Stimulated activated CD8-positive, alpha-beta memory T cell treated with anti-CD3 and anti-CD28 coated beads, Interleukin-12 subunit alpha, Interleukin-12 subunit beta, amount 100 ng/mL, for 24 hours (primary cell): ENCODE data around the gene ORAI1.
"Not testable (repeated sequence)": the region's sequence is repeated elsewhere in the genome, so short reads cannot be mapped to it uniquely, and the experiment has no call there.

Source experiments
- DNase-seq: peaks from one replicate; pipeline ENCODE4 v3.0.0-alpha.2; 2020; ENCODE audit errors: extremely low read depth

Gene ORAI1

DNA sequence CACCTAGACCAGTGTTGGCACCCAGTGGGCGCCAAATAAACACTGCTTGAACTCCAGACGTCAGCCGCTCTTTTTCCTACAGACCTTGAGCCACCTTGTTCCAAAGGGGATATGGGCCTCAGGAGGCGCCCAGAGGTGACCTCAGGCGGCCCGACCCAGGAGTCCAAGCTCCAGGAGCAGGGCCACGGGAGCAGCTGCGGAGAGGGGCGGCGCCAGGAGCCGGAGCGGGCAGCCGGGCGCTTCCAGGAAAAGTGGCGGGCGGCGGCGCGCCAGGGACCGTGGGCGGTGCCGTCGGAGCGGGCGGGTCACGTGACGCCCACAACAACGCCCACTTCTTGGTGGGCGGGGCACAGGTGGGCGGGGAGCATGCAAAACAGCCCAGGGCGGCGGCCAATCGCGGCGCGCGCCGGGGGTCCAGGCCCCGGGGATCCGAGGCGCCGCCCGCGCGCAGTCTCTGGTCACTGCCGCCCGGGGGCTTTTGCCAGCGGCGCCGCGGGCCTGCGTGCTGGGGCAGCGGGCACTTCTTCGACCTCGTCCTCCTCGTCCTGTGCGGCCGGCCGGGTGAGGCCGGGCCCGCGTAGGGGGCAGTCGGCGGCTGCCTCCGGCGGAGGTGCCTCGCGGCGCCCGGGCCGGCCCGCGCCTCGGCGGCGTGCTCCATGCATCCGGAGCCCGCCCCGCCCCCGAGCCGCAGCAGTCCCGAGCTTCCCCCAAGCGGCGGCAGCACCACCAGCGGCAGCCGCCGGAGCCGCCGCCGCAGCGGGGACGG, at the start of gene ORAI1:
Gene ORAI1 (plus strand): TSS at position 444 of the 766 bp plus-strand sequence.
- peak; percentile 91 for DNase-seq

DNA sequence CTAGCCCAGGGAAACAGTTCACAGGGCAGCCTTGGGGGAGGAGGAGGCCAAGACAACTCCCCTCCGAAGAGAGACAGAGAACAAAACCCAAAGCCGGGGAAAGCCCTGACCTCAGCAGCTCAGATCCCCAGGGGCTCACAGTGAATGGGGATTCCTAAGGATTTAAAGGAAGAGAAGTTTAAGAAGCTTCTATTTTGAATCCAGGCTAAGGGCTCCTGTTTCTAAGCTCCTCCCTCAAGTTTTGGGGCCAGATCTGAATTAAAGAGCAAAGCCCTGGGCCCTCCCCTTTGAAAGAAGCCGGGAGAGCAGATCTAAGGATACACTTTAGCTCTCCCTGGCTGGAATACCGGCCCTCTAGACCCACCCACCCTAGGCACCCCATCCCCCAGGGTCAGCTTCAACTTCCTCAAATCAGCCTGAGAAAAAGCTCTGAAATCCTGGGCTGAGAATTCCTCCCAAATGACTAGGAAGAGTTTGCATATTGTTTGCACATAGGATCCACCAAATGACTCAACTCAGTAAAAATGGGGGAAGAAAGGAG, 49.4 kb upstream of the ORAI1 start:
- no peak for DNase-seq

DNA sequence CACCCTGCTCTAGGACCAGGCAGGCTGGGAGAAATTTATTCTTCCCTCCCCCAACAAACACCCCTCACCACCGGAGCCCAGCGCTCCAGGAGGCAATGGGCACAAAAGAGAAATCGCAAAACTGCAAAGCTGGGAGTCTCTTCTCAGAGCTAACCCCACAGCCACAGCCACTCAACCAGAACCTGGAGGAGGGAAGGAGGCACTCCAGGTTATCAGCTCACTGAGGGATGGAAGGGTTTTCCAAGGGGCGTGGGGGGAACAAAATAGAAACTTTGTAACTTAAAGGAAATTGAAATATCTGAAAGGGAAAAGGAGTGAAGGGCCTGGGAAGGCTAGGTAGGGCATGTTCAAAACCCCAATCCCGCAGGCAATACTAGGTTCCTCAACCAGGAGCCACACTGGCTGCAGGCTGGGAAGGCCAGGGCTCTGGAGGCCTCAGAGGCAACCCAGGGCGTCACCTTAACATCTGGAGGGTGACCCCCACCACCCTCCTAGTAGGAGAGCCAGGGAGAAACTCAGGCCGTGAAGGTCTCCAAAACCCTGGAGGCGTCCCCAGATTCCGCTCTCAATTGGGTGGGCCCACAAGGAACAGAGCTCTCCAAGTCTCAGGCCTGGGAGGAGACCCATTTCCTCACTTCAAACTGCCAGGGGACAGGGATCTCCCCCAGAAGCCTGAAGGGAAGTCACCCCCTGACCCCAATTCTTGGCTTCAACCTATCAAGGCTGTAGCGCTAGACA, 48.7 kb upstream of the ORAI1 start:
- no peak for DNase-seq

DNA sequence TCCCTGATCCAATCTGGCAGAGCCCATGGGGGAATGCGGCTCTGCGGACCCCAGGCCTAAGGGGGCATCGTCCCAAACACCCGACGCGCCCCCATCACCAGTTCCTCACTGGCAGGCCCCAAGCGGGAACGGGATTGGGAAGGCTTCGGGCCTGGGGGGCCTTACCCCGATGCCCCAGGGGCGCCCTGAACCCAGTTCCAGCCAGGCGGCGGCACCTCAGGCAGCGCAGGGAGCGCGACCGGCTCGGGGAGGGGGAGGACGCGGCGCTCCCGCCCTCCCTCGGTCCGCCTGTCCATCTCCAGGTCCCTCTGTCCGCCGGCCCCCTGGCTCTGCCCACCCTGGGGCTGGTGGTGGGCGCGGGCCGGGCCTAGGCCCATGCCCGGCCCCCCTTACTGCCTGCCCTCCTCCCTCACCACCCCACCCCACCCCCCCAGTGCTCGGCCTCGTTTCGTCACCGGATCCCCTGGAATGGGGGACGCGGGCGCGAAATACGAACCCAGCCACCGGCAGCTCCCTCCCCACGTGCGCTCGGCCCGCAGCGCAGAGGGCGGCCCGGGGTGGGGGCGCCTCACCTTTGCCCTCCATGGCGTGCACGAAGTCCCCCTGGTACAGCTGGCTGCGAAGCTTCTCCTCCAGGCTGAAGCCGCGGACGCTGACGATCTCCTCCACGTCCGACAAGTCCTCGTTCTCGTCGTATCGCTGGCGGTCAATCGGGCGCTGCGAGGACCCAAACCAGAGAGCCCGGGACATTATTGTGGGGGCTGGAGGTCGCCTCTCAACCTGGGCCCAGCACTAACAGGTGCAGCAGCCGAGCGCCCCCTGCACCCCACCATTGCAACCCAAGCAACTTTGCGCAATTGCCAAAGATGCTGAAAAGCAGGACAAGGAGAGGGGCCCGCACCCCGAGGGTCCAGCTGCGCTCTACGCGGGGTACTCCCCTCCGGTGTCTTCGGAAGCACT, 47.8 kb upstream of the ORAI1 start:
- DNase-seq = no peak

DNA sequence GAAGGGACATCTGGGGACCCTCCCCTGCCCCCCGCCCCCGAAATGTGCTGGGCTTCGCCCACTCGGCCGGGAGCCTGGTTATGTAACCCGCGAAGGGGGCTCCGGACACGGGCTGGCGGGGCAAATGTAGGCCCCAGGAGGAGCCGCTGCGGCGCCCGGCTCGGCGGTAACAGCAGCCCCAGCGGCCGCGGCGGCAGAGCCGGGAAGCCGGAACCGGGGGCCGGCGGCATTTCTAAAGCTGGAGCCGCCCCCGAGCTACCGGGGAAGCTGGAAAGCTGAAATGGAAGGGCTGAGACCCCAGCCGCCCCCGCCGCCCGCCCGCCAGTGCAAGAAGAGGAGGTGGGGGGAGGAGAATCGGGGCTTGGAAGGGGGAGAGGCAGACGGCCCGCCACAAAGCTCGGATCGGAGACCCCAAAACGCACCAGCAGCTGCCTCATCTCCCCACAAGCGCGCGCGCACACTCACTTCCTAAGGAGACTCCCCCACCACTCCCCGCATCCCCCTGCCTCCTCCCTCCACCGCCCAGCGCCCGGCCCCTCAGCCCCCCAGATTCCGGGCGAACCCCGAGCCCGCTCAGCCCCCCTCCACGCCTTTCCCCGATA, 47.0 kb upstream of the ORAI1 start:
- DNase-seq = no peak

DNA sequence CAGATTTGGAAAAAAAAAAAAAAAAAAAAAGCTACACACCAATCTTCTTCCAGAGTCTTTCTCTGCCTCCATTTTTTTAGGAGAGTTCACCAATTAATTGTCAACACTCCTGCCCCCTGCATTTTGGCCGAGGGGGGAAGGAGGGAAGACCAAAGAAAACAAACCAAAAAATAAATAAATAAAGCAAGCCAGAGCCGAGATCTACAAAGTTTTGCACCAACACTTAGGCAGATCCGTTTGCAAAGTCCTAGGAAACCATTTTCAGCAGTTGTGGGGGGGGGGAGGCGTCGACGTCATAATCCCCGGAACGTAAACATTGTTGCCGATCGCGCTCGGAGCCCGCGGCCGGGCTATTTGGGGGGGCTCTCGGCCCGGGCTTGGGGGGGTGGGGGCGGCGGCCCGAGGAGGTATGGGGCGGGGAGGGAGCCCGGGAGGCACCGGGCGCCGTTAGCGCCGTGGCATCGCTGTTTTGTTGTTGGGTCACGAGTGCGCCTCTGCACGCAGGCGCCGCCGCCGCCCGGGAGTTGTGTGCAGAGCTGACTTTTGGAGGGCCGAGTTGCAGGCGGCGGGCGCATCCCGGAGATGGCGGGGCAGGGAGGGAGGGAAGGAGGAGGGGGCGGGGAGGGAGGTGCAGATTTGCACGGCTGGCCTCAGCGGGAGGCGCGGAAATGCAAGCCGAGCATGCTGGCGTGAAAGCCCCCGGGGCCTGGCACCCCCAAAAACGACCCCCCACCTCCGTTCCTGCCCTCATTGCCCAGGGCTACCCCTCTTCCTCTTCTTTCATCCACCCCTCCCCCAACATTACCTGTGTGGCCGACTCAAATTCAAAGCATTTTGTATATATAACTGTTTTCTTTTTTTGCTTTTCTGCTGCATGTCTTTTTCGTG, 46.1 kb upstream of the ORAI1 start:
- DNase-seq = no peak

DNA sequence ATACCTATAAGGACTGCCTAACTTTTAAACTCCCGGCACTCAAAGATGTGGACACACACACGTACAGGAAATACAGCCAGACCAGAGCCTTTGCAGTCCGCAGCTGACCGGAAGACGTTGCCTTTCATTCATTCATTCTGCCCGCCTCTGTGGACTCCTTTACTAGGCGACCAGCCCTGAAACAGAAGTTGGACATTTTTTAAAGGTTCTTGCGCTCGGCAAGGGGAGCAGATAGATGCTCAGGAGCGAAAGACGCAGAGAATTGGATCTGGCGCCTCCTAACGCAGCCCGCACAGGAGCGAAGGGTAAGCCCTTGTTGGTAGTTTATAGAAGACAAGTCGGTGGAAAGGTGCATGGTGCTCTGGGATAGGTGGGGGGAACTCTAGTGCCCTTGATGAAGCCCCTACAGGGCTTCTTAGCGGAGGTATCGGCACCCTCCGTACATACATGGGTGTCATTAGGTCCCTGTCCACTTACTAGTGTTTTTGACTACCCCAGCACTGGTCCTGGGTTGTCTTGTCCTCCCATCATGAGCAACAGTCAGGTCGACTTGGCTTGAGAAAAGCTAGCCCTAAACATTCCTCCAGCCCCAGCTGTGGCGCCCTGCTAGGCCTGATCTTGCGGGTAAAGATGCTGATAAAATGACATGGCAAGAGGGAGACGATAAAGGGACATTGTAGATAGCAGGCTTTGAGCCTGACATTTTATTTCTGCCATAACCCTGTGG, 45.2 kb upstream of the ORAI1 start, which contains the start of gene KDM2B:
Gene KDM2B (minus strand): TSS at position 65 of the 727 bp plus-strand sequence. CDS start 112 bp downstream, outside the sequence.
- no peak for DNase-seq

DNA sequence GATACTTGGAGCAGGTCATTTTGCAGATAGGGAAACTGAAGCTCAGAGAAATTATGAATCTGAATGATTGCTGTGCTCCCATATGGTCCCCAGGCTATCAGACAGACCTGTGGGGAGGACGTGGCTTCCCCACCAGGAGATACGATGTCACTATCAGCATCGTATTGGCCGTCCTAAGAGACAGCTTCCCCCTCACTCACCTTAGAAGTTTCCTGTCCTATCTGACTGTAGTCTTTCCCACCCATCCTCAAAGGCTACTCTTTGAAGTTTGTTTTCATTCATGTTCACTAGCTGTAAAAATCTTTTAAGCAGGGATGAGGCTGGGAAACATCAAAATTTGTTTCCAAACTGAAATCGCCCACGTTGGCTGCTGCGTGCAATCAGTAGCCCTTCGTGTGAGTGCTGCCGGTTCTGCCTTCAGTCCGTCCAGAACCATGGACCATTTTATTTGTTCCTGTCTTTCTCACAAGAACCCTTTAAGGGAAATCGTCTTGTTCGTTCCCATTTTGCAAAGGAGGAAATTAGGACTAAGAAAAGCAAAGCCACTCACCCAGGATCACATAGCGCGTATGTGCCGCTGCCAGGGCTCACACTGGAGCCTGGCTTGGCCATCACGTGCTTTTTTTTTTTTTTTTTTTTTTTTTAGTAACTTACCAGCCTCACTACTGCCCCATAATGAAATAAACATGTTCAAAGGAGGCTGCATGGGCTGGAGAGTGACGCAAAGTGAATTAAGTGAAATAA, 44.5 kb upstream of the ORAI1 start:
- DNase-seq = no peak

DNA sequence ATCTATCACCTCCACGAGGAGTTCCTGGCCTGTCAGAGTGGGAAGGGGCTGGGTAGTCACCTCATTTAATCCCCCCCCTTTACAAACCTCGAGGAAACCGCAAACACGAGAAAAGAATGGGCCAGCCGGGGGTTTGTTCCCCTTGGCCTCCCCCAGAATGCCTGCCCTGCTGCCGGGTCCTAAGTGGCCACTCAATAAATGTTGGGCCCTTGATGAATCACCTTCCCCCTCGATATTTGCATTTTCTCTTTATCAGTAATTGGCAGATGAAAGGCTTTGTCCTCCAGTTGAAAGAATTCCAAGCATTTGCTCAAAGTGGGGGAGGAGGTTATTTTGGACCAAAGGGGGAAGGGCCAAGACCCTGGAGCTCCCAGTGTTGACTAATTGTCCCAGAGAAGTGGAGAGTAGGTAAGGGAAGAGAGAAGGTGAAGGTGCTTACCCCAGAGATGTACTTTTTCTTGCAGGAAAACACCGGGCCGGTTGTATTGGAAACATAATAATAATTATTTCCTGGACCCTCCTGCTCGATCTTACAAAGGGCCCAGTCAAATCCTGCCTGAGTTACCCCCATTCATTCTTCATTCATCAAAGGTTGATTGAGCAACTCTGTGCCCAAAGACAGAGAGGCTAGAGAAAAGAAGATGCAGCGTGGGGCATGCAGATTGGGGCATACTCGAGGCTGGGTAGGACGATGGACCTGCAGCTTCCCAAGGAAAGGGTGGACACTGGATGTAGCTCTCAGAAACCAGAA, 43.6 kb upstream of the ORAI1 start:
- DNase-seq = no peak

DNA sequence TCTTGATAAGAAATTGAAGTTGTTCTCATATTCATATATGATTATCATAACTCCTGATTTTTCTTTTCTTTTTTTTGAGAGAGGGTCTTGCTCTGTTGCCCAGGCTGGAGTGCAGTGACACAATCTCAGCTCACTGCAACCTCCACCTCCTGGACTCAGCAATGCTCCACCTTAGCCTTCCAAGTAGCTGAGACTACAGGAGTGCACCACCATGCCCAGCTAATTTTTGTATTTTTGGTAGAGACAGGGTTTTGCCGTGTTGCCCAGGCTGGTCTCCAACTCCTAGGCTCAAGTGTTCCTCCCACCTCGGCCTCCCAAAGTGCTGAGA, 43.0 kb upstream of the ORAI1 start:
- not testable (repeated sequence) for DNase-seq

DNA sequence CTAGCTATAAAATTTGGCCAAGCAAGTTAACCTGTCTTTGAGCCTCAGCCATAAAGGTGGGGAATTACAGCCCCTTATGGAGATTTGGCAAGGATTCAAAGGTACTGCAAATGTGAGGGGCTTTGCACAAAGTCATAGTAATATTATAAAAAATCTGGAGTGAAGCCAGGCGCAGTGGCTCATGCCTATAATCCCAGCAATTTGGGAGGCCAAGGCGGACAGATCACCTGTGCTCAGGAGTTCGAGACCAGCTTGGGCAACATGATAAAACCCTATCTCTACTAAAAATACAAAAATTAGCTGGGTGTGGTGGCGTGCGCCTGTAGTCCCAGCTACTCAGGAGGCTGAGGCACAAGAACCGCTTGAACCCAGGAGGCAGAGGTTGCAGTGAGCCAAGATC, 41.4 kb upstream of the ORAI1 start:
- DNase-seq = not testable (repeated sequence)

DNA sequence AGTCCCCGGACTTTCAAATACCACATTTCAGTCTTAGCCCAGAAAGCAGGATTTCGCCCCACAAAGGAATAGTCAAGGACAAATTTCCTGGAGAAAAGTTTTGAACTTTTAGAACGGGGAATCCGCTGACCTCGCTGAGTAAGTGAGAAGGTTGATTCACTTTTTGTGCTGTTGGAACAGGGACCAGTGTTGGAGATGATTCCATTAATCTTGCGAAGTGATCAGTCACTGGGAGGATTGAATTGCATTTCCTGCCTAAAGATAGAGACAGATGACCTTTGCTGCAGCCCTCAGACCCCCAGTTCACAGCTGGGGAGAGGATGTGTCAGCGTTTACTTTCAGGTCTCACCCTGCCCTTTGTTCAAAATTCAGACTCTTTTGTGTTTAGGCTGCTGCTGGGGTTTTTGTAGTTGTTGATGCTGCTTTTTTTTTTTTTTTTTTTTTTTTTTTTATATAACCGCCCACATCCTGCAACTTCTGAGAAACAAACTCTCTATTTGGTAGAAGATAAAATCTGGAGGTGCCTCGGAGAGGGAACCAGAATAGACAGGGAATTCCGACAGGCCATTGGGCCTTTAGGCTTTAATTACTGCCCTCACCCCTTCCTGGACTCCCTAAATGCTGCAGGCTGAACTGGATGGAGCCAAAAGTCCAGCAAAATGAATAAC, 35.7 kb upstream of the ORAI1 start:
- no peak for DNase-seq

DNA sequence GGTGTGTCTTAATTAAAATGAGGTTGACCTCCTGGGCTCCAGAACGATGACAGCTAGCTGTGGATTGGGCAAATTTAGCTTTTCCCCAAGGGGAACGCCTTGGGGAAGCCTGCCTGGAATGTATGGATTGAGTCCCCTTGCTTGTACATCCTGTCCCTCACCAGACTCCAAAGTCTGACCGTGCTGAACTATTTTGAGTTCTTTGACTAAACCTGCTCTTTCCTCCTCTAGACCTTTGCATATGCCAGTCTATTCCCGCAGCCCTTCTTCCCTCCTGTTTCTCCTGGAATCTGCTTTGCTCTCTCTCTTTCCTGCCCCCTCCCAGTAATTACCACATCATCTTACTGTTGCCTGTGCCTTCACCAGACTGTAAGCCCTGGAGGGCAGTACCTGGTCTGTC, 34.0 kb upstream of the ORAI1 start:
- no peak for DNase-seq

DNA sequence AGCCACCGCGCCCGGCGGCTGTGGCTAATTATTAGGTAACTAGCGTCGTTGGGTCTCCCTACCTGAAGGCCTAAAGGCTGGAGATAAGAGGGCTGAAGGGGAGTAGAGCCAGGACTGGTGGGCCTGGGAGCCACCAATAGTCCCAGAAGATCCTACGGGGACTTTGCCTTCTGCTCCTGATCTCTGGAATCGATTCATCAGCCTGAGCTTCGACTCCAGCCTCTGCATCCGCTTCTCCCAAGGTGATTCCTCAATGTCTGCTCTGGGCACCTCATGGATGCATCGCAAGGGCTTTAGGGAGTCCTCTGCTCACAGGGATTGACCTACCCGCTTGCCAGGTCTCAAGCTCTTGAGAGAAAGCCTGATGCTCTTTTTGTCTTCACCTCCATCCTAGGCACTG, 30.8 kb upstream of the ORAI1 start:
- DNase-seq = no peak

DNA sequence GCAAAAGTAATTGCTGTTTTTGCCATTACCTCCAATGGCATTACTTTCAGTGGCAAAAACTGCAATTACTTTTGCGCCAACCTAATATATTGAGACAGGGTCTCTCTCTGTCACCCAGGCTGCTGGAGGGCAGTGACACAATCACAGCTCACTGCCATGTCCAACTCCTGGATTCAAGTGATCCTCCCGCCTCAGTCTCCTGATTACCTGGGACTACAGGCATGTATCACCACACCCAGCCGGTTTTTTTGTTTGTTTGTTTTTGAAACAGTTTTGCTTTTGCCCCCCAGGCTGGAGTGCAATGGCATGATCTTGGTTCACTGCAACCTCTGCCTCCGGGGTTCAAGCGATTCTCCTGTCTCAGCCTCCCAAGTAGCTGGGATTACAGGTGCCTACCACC, 29.8 kb upstream of the ORAI1 start:
- DNase-seq = no peak

DNA sequence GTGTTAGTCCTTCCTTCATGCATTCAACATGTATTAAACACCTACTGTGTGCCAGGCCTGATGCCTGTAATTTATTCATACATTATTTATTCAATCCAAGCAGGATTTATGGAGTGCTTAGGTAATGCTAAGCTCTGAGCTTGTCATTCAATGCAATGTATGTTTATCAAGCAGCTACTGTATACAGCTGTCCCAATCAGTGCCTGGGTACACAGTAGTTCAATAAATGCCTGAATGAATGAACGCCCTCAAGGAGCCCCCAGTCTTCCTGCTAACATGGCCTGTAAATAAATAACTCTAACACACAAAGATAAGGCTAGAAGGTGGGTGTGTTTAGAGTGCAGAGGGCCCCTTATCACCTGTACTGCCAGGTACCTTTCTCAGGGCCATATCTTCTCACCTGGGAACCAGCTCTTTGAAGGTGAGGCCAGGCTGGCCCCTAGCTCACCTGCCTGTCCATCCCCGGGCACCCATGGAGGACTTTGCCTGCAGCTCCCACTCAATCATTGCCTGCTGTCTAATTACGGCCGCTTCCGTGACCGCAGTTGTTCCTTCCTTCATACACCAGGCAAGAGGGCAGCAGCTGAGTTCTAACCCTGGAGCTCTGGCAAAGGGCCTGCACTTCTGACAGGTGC, 25.5 kb upstream of the ORAI1 start:
- DNase-seq = no peak

DNA sequence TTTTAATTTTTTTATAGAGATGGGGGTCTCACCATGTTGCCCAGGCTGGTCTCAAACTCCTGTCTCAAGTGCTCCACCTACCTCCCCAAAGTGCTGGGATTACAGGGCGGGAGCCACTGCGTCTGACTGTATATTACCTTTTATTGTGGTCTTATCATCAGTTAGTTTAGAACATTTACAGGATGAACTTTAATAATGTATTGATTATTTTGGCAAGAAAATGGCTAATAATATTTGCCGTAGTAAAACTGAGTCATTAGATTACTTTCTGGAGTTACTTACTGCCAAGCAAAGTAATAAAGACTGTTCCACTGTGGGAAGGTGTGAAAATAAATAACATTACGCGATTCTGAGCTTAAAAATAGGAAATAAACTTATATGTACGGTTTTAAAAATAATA, 23.6 kb upstream of the ORAI1 start:
- DNase-seq = no peak
